Measurements from ENCODE around the gene FOXD2.

GRCh38 chr1:47436304-47436978 is 1.4 kb upstream of the FOXD2 start:
- TF ChIP-seq EP300 (IDR thresholded peaks at IDR 0.05) (no peak), POLR2AphosphoS5 (IDR thresholded peaks at IDR 0.05) (no peak)

Data from esophagus muscularis mucosa (tissue), 3 donors.